SK-N-SH (cell line): Measurements from ENCODE around the gene DYNLRB1. TPM values are rescaled to one million over a fixed set of nuclear protein-coding genes. Genes with fewer than 3 reads are reported as not detected.

Experiments
- CTCF ChIA-PET: fragments of 300-600, 350-600 bp; formaldehyde crosslinking; extraction: SDS; loops from one replicate; lab custom pipeline; 2021; lab: Yijun Ruan, JAX
- POLR2A ChIA-PET: fragments of 350-600 bp; sonication (Branson Sonifier 250); formaldehyde crosslinking; extraction: SDS; loops from one replicate; lab custom pipeline; 2020; ENCODE audit warnings: antibody characterized with exemption, inconsistent platforms; lab: Yijun Ruan, JAX
- DNase-seq: peaks from one replicate; pipeline ENCODE4 v3.0.0; 2012
- H2AFZ ChIP-seq: fragments of 200-600 bp; sonication (generic); 2 replicates; pipeline ENCODE4 v1.8.1; 2016; ENCODE audit warnings: antibody characterized with exemption, mild to moderate bottlenecking, low read depth
- H3F3A ChIP-seq: fragments of 200-600 bp; sonication (generic); replicated peaks from 2 replicates; pipeline ENCODE3; 2016; ENCODE audit warnings: antibody characterized with exemption, mild to moderate bottlenecking; ENCODE audit not compliant: insufficient read depth
- H3K27ac ChIP-seq, 2 experiments: fragments of 200-500 bp in 1 of 2; fragments of 200-600 bp in 1 of 2; sonication (Bioruptor generic) in 1 of 2; sonication (generic), shearing (Covaris generic) in 1 of 2; 2 replicates each; pipeline versions ENCODE4 v1.5.1 to v1.6.1; 2014 to 2016; ENCODE audit warnings: low read depth in 2 of 2, inconsistent platforms in 1 of 2, low read length in 1 of 2, mild to moderate bottlenecking in 1 of 2, mixed read lengths in 1 of 2
- H3K27me3 ChIP-seq: fragments of 200-600 bp; sonication (generic), shearing (Covaris generic); 2 replicates; pipeline ENCODE4 v1.6.1; 2016; ENCODE audit warnings: mixed run types; ENCODE audit not compliant: insufficient read depth
- H3K36me3 ChIP-seq, 2 experiments: fragments of 200-500 bp in 1 of 2; fragments of 200-600 bp in 1 of 2; sonication (Bioruptor generic) in 1 of 2; sonication (generic) in 1 of 2; replicated peaks in 1 of 2; 2 replicates each; pipeline versions ENCODE3 to v1.5.1; 2014 to 2016; ENCODE audit warnings: low read length in 1 of 2, mild to moderate bottlenecking in 1 of 2; ENCODE audit not compliant: insufficient read depth in 2 of 2, control insufficient read depth in 1 of 2
- H3K4me1 ChIP-seq, 2 experiments: fragments of 200-500 bp in 1 of 2; fragments of 200-600 bp in 1 of 2; sonication (Bioruptor generic) in 1 of 2; sonication (generic), shearing (Covaris generic) in 1 of 2; 2 replicates each; pipeline versions ENCODE4 v1.5.1 to v1.6.1; 2014 to 2016; ENCODE audit warnings: low read depth in 1 of 2, low read length in 1 of 2, mixed run types in 1 of 2; ENCODE audit not compliant: insufficient read depth in 2 of 2, control insufficient read depth in 1 of 2
- H3K4me2 ChIP-seq: fragments of 200-600 bp; sonication (generic), shearing (Covaris generic); 2 replicates; pipeline ENCODE4 v1.6.1; 2017; ENCODE audit warnings: mixed run types
- H3K4me3 ChIP-seq, 2 experiments: fragments of 200-500 bp in 1 of 2; fragments of 200-600 bp in 1 of 2; sonication (Bioruptor generic) in 1 of 2; sonication (generic), shearing (Covaris generic) in 1 of 2; 2 replicates each; pipeline versions ENCODE4 v1.5.1 to v1.8.1; 2014 to 2016; ENCODE audit warnings: low read depth in 2 of 2, inconsistent platforms in 1 of 2, low read length in 1 of 2, mild to moderate bottlenecking in 1 of 2, mixed read lengths in 1 of 2, moderate library complexity in 1 of 2
- H3K79me2 ChIP-seq: fragments of 200-600 bp; sonication (generic); 2 replicates; pipeline ENCODE4 v1.8.1; 2017; ENCODE audit warnings: mild to moderate bottlenecking; ENCODE audit not compliant: insufficient read depth
- H3K9ac ChIP-seq: fragments of 200-600 bp; sonication (generic); 2 replicates; pipeline ENCODE4 v1.6.1; 2017; ENCODE audit warnings: mixed run types
- H3K9me2 ChIP-seq: fragments of 200-600 bp; sonication (generic); 2 replicates; pipeline ENCODE4 v1.6.1; 2017; ENCODE audit warnings: mixed run types
- H3K9me3 ChIP-seq: fragments of 200-600 bp; sonication (generic); 2 replicates; pipeline ENCODE4 v1.6.1; 2017; ENCODE audit warnings: mixed run types, mild to moderate bottlenecking, moderate library complexity
- H4K20me1 ChIP-seq: fragments of 200-600 bp; sonication (generic); 2 replicates; pipeline ENCODE4 v1.6.1; 2017; ENCODE audit warnings: mild to moderate bottlenecking, mixed run types; ENCODE audit not compliant: insufficient read depth
- EP300 ChIP-seq, 2 experiments: IDR thresholded peaks; 2 replicates each; pipeline versions ENCODE4 v1.4.0 to v1.6.1; 2012; ENCODE audit warnings: borderline replicate concordance in 1 of 2, low read depth in 1 of 2, low read length in 1 of 2
- EZH2phosphoT487 ChIP-seq: fragments of 200-600 bp; sonication (generic); IDR thresholded peaks from 2 replicates; pipeline ENCODE4 v1.6.1; 2017; ENCODE audit warnings: low read depth, mixed run types, mild to moderate bottlenecking, antibody characterized with exemption, moderate library complexity, borderline replicate concordance
- FOSL2 ChIP-seq: IDR thresholded peaks from 2 replicates; pipeline ENCODE4 v1.4.0; 2012; ENCODE audit warnings: low read depth, mild to moderate bottlenecking, moderate library complexity, borderline replicate concordance
- FOXJ3 ChIP-seq: sonication (generic); formaldehyde crosslinking; IDR thresholded peaks from 2 replicates; pipeline ENCODE4 v1.5.1; 2020; ENCODE audit warnings: mild to moderate bottlenecking, missing genetic modification reagents
- FOXM1 ChIP-seq: IDR thresholded peaks from 2 replicates; pipeline ENCODE4 v1.4.0; 2012; ENCODE audit warnings: low read depth, mild to moderate bottlenecking
- GABPA ChIP-seq: IDR thresholded peaks from 2 replicates; pipeline ENCODE4 v1.4.0; 2012; ENCODE audit warnings: low read depth, mild to moderate bottlenecking
- JUND ChIP-seq: IDR thresholded peaks from 2 replicates; pipeline ENCODE4 v1.4.0; 2012
- MAX ChIP-seq: IDR thresholded peaks from 2 replicates; pipeline ENCODE4 v1.4.0; 2012; ENCODE audit warnings: low read depth
- NRF1 ChIP-seq: IDR thresholded peaks from 2 replicates; pipeline ENCODE4 v1.6.1; 2012; ENCODE audit warnings: low read depth, mild to moderate bottlenecking, low read length
- RFX5 ChIP-seq: IDR thresholded peaks from 2 replicates; pipeline ENCODE4 v1.6.1; 2012; ENCODE audit warnings: mild to moderate bottlenecking, improper control_type of control experiment, low read length
- RXRA ChIP-seq: IDR thresholded peaks from 2 replicates; pipeline ENCODE4 v1.4.0; 2012; ENCODE audit warnings: low read depth, mild to moderate bottlenecking, borderline replicate concordance
- SMC3 ChIP-seq: IDR thresholded peaks from 2 replicates; pipeline ENCODE4 v1.6.1; 2012; ENCODE audit warnings: low read depth, low read length, improper control_type of control experiment
- TCF12 ChIP-seq: IDR thresholded peaks from 2 replicates; pipeline ENCODE4 v1.4.0; 2012
- TEAD4 ChIP-seq: IDR thresholded peaks from 2 replicates; pipeline ENCODE4 v1.4.0; 2012; ENCODE audit warnings: mild to moderate bottlenecking, borderline replicate concordance; ENCODE audit not compliant: insufficient read depth
- WGBS: methylation state at CpG from one replicate; pipeline ENCODE4 v1.1.6; 2017; ENCODE audit warnings: low lambda C conversion rate; 5-methylcytosine and 5-hydroxymethylcytosine counted together
- polyA plus RNA-seq, 3 experiments: library from polyadenylated mRNA; depleted of rRNA; stranded (reverse); fragments of >200 nt; gene quantifications; 2 replicates each; pipeline ENCODE4 v1.2.3, GENCODE V29; 2012
- TF ChIP-seq, protein P1 (sequence below): IDR thresholded peaks from 2 replicates; pipeline ENCODE4 v1.6.1; 2012; ENCODE audit warnings: mild to moderate bottlenecking, low read depth, low read length, moderate library complexity
- TF ChIP-seq, protein P2 (sequence below): IDR thresholded peaks from 2 replicates; pipeline ENCODE4; 2012
- TF ChIP-seq, protein P3 (sequence below): fragments of 150-350 bp; IDR thresholded peaks from 2 replicates; pipeline ENCODE4 v1.6.1; 2017; ENCODE audit warnings: antibody characterized with exemption, low read length, low read depth, borderline replicate concordance

Gene DYNLRB1
- polyA plus RNA-seq, 1 of the 3 experiments (the other 2 are of a cell fraction), result 402 TPM

DNA sequence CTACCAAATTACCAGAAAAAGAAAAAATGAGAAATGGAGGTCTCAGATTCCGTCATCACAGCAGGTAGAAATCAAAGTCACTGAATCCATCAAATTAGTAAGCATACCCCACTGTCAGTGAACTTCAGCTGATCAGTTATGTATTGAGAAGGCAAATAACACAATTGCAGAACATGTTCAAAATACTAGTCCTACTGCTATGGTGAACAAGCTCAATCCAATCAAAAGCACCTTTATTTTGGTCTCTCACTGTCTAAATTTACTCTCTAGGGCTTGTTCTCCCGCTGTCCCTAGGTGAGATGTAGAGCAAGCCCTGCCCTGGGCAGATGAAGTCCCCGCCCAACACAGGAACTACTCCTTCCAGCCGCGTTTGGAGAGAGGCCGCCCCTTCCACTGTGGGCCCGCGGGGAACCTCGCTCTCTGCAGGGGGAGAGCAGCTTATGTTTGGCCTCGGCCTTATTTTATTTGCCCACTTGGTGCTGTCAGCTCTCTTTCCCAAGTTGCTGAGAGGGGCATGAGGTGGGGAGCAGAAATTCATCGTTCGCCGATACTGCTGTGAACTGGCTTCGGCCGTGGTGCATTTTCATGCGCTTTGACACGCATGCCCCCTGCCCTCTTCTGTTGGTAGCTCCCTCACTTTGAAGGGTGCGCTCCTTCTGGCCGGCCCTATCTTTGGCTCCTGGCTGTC lies 28.0 kb downstream of the DYNLRB1 start (continued):
- TF ChIP-seq, protein P1, sequence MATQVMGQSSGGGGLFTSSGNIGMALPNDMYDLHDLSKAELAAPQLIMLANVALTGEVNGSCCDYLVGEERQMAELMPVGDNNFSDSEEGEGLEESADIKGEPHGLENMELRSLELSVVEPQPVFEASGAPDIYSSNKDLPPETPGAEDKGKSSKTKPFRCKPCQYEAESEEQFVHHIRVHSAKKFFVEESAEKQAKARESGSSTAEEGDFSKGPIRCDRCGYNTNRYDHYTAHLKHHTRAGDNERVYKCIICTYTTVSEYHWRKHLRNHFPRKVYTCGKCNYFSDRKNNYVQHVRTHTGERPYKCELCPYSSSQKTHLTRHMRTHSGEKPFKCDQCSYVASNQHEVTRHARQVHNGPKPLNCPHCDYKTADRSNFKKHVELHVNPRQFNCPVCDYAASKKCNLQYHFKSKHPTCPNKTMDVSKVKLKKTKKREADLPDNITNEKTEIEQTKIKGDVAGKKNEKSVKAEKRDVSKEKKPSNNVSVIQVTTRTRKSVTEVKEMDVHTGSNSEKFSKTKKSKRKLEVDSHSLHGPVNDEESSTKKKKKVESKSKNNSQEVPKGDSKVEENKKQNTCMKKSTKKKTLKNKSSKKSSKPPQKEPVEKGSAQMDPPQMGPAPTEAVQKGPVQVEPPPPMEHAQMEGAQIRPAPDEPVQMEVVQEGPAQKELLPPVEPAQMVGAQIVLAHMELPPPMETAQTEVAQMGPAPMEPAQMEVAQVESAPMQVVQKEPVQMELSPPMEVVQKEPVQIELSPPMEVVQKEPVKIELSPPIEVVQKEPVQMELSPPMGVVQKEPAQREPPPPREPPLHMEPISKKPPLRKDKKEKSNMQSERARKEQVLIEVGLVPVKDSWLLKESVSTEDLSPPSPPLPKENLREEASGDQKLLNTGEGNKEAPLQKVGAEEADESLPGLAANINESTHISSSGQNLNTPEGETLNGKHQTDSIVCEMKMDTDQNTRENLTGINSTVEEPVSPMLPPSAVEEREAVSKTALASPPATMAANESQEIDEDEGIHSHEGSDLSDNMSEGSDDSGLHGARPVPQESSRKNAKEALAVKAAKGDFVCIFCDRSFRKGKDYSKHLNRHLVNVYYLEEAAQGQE, result no peak
- no peak for TF ChIP-seq TCF12
- TF ChIP-seq SMC3, result no peak
- TF ChIP-seq TEAD4, result no peak
- TF ChIP-seq GABPA, result no peak
- TF ChIP-seq, protein P2, sequence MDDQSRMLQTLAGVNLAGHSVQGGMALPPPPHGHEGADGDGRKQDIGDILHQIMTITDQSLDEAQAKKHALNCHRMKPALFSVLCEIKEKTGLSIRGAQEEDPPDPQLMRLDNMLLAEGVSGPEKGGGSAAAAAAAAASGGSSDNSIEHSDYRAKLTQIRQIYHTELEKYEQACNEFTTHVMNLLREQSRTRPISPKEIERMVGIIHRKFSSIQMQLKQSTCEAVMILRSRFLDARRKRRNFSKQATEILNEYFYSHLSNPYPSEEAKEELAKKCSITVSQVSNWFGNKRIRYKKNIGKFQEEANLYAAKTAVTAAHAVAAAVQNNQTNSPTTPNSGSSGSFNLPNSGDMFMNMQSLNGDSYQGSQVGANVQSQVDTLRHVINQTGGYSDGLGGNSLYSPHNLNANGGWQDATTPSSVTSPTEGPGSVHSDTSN, result no peak
- no peak for TF ChIP-seq RXRA
- no peak for TF ChIP-seq FOXM1

DNA sequence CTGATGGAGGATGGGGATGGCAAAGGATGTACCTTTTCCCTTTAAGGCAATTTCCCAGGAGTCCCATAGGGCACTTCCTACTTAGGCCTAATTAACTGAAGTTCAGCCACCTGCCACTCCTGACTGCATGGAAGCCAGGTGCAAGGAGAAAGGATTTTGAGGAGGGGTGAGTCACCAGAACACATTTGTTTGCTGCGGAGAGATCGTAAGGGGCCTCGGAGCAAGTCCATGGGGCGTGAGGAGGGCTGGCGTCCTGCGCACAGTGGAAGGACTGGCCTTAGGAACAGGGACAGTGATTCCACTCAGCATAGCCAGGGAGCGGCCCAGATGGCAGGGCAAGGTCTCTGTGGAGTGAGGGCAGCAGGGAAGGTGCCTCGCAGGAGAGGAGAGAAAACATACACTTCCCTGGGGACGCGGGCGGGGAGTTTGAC lies 30.5 kb downstream of the DYNLRB1 start:
- Histone ChIP-seq H3K27me3 (no peaks in the 10 kb centered on the region), H3K27ac (no peak overlapping the region), H3K4me1 (no peaks in the 10 kb centered on the region), H3K9me2 (no peaks in the 10 kb centered on the region), H3K9ac (no peak overlapping the region), H2AFZ (no peak overlapping the region), H3K4me3 (no peak overlapping the region), H3K36me3 (peaks cover 0 to 6% of the 10 kb centered on the region in 2 experiments)
- TF ChIP-seq JUND, result no peak
- no peak for TF ChIP-seq EP300 (IDR thresholded peaks at IDR 0.05; ENCODE audit: borderline replicate concordance in 1 of 2, low read depth in 1 of 2, low read length in 1 of 2)
- TF ChIP-seq EZH2phosphoT487, result no peak
- no peak for TF ChIP-seq MAX
- TF ChIP-seq RFX5, result no peak
- no peak for TF ChIP-seq FOSL2
- TF ChIP-seq FOXJ3, result no peak
- no peak for TF ChIP-seq NRF1
- TF ChIP-seq, protein P3, sequence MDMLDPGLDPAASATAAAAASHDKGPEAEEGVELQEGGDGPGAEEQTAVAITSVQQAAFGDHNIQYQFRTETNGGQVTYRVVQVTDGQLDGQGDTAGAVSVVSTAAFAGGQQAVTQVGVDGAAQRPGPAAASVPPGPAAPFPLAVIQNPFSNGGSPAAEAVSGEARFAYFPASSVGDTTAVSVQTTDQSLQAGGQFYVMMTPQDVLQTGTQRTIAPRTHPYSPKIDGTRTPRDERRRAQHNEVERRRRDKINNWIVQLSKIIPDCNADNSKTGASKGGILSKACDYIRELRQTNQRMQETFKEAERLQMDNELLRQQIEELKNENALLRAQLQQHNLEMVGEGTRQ, result no peak
- no peak for TF ChIP-seq FOXM1
- no peak for TF ChIP-seq RXRA
- TF ChIP-seq, all 33 proteins: peak for 0
- no peaks in the 10 kb centered on the region for H3F3A ChIP-seq
- WGBS, result 96% methylated on average over 11 of the region's 11 CpGs
- DNase-seq, result no peak
- H3K9me3 ChIP-seq, result no peaks in the 10 kb centered on the region
- H3K79me2 ChIP-seq, result no peaks in the 10 kb centered on the region
- H3K4me2 ChIP-seq, result no peak overlapping the region
- no peaks in the 10 kb centered on the region for H4K20me1 ChIP-seq
- ChIA-PET POLR2A (no interaction called here), CTCF (interaction anchor here (0.8 to 2.1 kb wide), 4 partner anchors 8 to 234 kb away, joined by 3 to 8 read pairs (median 4); no protein-coding TSS in a partner anchor)
